Ureter (tissue), 1 donor: Measurements from ENCODE around the gene SNX10. TPM values are rescaled to one million over a fixed set of nuclear protein-coding genes. Genes with fewer than 3 reads are reported as not detected.

Source experiments
- DNase-seq: peaks from one replicate; pipeline ENCODE4 v3.0.0-alpha.2; 2020; ENCODE audit warnings: low spot score
- total RNA-seq: library from RNA; stranded (reverse); gene quantifications from one replicate; pipeline ENCODE4 v1.2.4, GENCODE V29; 2023
- donor health status: DM: yes; HTN: yes; CAD: no.

SNX10 gene
- total RNA-seq, 1 donor from 2014 or later, result 2.6 TPM

DNA sequence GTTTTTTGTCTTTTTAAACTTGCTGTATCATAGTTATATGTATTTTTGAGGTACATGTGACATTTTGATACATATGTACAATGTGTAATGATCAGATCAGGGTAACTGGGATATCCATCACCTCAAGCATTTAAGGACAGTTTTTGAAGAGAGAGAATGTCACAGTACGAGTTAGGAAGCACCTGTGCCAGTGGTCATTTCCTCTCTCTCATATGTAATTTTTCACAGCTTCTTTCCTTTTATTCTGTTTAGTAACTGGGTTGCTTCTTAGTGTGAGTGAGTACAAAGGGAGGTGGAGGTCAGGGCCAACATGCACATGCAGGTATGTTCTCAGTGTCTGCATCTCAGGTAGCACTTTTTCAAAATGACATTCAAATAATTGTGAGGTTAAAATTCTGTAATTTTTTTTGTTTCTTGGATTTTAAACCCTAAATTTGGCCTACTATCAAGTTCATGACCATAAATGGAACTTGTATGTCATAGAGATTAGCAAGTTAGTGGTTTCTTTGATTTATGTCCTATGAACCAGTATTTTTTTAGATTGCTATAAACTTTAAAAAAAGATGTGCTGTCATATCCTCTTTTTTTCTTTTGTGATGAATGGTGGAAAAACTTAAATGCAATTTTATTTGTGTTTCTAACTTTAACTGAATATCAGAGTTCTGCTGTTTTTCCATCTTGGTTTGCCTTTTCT, 42.7 kb downstream of the SNX10 start:
- DNase-seq, result no peak

DNA sequence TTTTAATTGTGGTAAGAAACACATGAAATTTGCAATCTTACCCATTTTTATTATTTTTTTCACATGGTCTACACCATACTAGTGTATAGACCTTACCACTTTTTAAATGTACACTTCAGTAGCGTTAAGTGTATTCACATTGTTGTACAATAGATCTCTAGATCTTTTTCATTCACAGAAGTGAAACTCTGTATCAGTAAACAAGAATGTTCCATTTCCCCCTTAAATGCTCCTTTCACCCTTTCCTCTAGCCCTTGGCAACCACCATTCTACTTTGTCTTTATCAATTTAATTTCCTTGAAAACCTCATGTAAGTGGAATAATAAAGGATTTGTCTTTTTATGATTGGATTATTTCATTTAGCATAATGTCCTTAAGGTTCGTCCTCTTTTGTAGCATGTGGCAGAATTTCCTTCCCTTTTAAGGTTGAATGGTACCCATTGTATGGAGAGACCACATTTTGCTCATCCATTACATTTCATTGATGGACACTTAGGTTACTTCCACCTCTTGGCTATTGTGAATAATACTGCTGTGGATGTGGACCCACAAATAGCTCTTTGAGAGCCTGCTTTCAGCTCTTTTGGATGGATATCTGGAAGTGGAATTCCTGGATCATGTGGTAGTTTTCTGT, 45.7 kb downstream of the SNX10 start:
- no peak for DNase-seq

DNA sequence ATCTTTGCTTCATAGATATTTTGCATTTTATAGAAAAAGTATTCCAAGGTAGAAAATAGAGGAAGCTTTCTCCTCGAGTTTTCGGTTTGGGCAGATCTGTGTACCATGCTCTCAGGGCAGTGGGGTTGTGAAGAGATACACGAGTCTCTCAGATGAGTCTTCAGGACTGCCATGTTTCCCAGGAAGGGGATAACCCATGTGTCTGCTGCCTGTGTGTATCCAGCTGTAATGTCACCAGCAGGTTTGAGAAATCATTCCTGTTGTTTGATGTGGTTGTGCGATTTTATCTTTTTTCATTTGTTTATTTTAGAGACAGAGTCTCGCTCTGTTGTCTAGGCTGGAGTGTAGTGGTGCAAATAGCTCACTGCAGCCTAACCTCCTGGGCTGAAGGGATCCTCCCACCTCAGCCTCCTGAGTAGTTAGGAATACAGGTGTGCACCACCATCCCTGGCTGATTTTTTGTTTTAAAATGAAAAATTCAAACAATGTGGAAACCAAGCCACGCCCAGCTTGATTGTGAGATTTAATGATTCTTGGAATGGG, 48.9 kb downstream of the SNX10 start:
- no peak for DNase-seq

DNA sequence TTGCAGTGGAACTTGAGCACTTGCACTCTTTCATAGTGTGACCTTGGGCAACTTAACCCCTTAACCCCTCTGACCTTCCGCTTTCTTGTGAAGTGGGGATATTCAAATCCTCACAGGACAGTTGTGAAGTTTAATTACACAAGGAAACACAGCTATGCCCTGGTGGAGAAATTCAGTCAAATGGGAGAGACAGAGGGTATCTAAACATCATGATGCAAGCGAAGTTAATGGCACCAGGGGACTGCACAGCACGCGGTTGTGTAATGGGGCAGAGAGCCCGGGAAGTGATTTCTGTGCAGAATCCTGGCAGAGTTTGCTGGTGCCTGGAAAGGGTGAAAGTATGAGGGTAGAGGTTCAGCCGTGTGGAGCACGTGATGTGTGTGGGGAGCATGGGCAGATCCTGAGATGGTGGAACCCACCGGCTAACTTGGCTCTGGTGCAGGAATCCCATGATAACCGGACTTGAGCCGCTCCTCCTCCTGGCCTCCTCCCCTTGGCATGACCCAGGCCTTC, 51.7 kb downstream of the SNX10 start:
- DNase-seq, result no peak

DNA sequence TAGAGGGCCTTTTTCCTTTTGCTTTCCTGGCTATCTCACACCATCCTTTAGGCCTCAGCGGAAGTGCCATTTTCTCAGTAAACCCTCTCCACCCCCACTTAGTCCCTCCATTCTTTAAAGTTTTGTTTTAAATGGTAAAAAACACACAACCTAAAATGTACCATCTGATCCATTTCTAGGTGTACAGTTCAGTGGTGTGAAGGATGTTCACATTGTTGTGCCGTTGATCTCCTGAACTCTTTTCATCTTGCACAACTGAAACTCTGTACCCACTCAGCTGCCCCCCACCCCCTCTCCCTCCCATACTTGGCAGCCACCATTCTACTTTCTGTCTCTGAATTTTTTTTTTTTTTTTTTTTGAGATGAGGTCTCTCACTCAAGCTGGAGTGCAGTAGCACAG, 52.2 kb downstream of the SNX10 start:
- no peak for DNase-seq

DNA sequence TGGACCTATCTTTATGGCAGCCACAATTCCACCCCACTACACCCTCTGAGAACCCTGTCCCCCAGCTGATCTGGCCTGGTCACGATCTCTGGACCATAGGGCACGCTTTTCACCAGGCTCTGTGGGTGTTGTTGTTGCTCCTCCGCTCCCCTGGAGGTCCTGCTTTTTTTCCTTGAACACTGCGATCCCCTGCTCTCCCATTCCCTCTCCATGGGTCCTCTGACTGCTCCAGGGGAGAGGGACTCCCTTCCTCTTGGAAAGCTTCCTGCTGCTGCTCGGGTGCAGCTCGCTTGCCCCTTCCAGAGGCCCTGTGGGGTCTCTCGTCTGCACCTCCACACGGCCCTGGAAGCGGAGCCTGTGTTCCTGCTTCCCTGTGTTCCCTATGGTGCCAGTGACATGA, 53.5 kb downstream of the SNX10 start:
- no peak for DNase-seq

DNA sequence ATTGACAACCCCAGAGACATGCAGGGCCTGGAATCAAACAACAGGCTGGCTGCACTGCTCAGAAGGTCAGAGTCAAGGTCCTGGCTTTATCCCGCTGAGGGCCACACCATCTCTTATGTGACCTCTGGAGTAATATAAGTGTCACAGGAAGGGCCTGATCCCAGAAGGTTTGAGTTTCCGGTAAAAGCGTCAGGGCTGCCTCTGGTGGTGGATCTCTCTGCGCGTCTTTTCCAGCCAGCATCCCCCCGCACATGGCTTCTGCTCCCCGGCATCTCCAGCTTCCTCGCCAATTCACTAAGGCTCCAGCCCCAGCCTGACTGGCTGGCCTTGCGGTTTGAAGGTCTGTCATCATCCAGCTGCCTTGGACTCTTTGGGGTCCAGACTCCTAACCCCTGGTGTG, 54.2 kb downstream of the SNX10 start:
- DNase-seq, result no peak

DNA sequence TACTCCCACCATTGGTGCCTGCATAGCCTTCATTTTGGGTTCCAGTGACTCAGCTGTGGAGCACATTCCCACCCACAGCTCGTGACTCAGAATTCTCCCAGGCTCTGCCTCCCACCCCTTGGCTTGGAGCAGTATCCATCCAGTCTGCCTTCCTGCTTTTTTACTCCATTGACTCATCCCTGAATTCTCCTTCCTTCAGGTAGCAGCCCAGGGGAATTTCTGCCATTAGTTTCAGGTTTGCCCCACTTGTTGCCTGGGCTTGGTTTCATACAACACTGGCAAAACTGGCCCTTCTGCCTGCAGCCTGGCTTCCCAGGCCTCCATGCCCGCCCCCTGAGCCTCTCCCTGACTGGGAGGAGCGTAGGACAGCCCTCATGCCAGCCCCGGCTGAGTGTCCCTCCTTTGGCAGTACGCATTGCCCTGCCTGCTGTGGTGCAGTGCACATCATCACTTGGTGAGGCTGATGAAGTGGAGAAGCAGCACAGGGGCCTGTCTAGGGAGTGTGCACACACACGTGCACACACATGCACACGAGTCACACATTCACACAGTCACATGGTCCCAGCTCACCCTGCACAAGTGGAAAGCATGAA, 55.0 kb downstream of the SNX10 start:
- DNase-seq, result peak; percentile 63

DNA sequence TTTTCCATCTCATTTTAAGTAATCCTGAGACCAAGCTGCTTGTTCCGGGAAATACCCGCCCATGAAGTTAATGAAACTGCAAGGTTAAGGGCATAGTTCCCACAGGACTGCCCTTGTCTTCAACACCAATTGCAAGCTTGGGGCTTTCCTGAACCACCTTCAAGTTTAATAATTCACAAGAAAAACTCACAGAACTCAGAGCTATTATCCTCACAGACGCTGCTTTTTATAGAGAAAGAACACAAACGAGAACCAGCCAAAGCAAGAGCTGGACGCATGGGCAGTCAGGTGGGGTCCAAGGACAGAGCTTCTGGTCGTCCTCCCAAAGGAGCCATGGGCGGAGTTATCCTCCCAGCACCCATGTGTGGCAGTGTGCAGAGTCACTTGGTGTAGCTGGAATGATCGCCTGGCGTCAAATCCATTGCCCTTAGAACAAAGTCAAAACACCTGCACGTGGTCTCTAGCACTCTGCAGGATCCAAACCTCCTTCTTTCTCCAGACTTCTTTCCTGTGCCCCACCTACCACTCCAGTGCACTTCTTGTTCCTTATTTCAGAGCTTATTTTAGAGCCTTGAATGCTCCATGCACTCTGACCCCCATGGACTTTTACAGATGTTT, 56.7 kb downstream of the SNX10 start:
- DNase-seq, result no peak

DNA sequence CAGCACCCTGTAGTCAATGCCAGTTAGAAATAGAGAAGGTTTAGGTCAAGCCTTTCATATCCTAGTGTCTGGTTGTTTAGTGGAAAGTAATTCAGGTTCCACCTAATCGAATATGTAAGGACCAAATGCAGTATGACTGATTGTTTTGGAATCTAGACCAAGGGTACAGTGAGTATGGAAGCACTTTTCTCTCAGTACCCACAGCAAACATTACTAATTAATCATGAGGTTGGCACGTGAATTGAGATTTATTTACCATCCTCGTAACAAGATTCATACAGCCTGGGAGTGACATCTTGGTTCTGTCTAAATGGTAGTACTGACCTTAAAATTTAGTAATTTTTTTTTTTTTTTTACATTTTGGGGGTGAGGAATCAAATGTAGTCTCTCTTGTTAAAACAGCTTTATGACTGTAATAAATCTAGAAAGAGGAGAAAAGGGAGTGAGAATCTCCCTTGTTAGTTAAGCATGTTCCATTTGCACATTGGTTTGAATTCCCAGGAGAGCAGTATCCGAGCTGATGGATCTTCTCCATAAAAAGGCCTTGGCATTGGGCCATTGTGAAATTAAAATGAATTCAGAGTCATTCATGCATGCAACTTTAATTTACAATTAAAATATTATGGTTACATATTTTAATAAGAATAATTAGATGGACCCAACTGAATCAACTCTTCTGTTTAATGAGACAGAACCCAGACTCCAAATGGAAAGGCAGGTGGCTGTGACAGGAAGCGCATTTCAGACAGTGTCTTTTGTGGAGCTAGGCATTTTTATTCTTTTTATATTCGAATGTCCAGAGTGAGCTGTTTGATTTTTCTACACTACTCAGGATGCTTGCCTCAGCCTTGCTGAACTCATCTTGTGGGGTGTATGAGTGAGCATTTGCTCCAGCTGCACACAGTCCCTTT, 57.6 kb downstream of the SNX10 start:
- no peak for DNase-seq

DNA sequence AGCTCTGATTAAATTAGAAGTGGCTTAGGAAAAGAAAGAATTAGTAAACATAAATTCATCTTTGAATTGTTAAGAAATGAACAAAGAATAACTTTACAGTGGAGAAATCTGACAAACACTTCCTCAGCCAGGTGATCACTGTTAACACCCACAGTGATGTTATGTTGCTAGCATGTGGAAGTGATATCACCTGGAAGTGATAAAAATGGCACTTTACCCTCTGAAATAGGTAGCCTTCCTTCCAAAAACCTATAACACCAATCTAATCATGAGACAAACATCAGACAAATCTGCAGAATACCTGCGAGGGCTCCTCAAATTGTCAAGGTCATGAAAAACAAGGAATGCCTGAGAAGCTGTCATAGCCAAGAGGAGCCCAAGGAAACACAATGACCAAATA, 59.5 kb downstream of the SNX10 start:
- no peak for DNase-seq

DNA sequence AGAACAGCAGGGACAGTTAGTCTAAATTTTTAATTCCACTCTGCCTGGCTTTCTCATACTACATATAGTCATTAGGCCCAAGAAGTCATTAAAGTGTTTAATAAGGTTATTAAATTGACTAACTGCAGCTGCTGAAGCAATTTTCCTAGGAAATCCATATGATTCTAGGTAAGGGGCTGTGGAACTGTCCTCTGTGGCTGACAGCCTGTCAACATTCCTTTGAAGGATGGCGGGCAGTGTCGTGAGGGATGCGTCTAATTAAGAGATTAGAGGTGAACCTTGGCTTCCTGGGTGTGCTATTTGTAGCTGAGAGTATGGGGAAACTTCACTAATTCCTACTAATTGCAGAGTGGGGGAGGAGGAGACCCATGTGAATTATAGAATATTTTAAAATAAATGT, 64.6 kb downstream of the SNX10 start:
- no peak for DNase-seq

DNA sequence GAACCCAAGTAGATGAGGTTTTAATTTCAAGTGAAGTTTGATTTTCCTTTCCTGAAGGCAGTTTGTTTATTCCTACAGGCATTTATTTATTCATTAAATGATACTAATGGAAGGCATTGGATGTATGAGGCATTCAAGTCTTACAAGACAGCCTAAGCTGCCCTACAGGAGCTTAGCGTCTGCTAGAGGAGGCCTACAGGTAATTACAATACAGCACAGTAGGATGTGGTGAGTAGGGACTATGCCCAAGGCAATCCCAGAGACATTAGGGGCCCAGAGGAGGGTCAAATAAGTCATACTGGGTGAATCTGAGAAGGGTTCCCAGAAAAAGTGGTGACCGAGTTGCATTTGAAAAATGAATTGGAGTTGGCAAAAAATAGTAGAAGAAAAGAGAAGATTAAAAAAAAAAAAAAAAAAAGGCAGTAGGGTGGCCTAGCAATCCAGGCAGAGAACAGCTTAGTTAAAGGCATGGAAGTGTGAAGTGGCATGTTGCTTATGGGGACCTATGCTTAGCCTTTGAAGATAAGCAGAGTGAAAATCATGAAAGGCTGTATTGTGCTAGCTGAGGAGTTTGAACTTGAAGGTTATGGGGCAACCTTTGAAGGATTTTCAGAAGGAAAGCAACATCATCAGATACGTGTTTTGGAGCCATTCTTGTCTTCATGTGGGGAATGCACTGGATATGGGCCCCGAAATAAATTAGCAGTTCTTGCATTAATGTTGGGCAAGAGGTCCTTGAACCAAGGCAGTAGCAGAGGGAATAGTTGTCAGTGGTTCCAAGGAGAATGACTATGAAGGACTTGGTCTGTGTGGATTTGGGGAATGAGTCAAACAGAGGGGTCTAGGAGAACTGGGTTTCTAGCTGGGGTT, 65.5 kb downstream of the SNX10 start:
- no peak for DNase-seq

DNA sequence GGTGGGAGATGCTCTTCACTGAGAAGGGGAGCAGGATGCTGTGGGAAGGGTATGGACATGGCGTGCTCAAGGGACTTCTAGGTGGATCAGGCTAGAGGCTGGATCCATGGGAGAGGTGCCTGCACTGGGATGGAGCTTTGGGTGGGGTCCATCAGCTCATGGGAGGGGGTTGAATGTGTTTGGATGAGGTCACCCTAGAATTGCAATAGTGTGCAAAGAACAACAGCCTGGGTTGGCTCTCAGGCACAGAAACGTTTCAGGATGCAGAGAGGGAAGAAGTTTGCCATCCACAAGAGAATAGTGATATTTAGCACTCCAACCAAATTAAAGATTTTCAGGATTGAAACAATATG, 66.1 kb downstream of the SNX10 start:
- DNase-seq, result no peak

DNA sequence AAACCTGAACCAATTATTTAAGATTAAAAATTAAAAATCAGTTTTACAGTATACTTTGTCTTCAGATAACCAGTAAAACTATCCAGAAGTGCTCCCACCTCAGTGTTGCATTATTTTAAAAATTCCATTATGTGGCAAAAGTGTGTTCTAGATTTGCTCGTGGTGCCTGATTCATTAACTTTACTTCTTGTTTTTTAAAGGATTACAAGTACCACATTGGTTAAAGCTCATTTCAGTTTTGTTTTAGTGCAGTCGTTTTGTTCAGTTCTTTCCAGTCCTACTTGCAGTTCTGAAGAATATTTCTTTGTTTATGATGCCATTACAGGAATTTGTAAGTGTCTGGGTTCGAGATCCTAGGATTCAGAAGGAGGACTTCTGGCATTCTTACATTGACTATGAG, 69.0 kb downstream of the SNX10 start:
- DNase-seq, result no peak

DNA sequence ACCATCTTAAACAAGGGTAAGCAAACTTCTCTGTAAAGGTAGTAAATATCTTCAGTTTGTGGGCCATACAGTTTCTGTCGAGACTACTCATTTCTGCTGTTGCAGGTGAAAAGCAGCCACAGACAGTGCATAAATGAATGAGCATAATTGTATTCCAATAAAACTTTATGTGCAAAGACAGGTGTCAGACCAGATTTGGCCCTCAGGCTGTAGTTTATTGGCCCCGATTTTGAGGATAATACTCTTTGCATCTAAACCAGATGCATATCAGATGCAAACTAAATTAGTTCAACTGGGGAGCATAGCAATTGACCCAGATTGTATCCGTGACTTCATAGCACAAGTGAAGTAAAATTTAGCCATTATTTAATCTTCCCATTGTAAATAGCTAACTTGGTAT, 70.0 kb downstream of the SNX10 start:
- no peak for DNase-seq

DNA sequence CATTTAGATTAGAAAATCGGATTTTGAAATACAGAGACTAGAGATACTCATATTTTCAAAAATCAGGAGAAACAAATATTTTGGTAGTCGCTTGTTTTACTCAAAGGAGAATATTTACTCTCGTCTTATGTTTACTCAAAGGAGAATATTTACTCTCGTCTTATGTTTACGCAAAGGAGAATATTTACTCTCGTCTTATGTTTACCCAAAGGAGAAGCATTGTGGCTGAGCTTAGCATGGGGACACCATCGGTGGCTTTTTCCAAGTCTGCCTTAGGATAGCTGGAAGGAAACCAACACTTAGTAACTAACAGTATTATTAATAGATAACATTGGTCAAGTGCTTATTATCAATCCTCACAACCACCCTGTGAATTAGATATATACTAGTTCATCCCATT, 71.8 kb downstream of the SNX10 start:
- no peak for DNase-seq

DNA sequence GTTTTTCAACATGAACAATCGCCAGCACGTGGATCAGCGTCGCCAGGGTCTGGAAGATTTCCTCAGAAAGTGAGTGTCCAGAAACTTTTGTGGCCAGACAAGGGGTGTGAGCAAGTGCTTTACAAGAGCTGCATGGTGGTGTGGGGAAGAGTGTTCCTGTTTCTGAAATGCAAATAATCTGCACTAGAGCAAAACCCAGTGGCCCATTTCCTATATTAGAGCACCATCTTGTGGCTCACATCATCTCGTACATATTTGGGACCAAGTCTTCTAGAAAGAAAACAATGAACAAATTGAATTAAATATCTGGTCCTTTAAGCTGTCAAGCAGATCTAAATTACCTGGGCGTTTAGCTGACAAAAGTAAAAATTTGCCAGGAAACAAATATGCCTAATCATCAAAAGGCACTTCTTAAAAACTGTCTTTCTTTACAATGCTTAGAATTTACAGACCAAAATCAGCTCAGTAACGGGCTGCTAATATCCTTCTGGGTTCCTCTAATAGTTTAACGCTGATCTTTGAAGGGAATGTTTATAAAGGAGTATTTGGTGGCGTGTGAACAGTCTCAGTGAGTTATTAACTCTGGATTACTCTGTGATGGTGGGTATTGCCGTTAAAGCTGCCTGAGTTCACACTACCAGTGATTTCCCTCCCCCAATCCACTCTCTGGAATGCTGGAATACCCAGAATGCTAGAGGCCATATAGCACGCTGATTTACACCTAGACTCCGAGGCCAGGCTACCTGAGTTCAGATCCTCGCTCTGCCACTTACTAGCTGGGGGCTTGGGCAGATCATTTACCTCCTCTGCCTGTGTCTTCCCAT, 73.6 kb downstream of the SNX10 start:
- peak; percentile 63 for DNase-seq

DNA sequence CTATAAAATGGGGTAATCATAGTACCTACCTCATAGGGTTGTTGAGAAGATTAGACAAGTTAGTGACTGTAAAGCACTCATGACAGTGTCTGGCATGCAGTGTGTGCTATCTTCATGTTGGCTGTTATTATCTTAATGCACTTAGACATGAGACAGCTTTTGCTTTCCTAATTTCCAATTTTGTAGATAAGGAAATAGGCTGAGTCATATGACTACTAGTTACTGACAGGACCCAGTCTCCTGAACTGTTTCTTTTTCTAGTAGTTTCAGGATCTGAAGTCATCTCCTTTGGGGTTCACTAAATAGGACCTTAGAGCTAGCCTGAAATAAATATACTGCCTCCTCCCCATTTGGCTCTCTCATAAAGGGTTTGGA, 74.2 kb downstream of the SNX10 start:
- DNase-seq, result no peak

DNA sequence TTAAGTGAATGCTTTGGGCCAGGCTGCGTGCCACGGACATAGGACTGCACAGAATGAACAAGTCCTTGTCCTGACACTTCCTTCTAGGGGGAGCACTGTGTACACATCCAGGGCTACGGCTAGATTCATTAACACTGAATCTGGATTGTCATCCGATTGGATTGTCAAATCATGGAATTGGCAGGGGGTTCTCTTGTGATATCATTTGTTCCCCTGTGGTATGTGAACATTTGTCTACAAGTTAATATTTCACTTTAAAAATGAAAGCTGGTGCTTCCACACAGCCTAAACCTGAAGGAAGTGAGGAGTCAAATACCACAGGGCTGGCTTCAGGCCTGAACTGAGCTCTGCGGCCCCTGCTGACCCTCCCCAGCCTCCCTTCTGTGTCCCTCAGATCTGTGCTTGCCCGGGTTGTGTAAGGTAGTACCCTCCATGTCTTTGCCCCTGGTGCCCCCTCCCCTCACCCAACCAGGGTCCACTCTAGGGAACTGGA, 75.6 kb downstream of the SNX10 start:
- no peak for DNase-seq
